GM18519 (cell line): ENCODE measurements around the gene GJD4.

ENCODE experiments used
- ATAC-seq: cut with Tn5 transposase; IDR thresholded peaks from one replicate; pipeline ENCODE4 v1.9.1; 2021; ENCODE audit warnings: mild to moderate bottlenecking, moderate library complexity; ENCODE audit not compliant: unreplicated experiment, low FRiP score

GJD4 gene

DNA sequence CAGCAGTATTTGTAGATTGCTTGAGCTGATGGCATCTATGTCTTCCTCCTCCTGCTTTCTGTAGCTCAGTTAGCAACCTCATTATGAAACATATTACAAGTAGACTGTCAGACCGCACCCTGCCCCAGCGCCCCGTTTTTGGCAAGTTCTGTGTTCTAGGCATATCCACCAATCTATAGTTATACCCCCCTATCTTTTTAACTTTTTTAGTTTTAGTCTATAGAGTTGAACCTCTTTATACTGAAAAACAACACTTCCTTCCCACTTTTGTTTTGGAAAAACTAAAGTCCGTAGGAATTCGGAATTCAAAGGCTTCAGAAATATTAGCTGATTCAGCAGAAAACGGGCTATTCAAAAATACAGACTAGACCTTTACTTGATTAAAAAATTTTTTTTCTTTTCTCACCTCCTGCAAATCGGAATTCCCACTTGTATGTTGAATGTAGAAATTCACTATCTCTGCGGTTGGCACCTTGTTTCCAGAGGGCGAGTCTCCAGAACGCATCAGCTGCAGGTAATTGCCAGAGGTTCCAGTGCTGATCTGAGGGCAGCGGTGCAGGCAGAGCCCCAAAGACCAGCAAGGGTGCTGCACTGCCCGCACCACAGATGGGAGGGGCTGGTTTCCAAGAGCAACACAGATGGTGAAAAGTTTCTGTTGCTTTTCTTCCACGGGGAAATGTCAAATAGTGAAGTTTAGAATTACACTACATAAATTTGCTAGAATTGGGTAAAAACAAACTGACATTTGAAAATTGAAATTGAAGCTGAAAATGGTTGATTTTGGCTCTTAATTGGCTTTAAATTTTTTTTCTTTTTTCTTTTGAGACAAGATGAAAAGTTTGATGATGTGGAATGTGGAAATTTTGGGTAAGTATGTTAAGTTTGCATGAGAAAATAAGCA is 39.2 kb downstream of the GJD4 start:
- ATAC-seq, result no peak

- no peak for ATAC-seq
These were observed 45.8 kb downstream of the GJD4 start for GRCh38 chr10:35650894-35651293.

- ATAC-seq, result no peak
These were observed 47.7 kb downstream of the GJD4 start for GRCh38 chr10:35652824-35653223.

DNA sequence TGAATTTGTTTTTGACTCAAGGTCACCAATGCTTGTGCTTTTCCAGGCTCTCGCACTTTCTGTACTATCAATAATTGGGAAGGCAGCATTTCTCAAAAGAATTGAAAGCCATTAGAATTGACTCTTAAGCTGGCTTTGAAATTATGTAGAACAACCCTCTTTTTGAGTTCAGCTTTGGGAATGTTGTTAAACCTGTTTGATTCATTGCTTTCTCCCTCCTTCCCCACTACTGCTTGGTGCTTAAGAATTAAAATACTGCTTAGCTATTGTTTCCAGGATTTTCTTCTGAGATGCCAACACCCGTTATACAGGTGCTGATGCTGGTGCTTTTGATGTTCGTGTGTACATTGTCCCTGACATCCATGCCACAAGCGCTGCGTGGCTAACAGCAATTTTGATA is 52.5 kb downstream of the GJD4 start:
- no peak for ATAC-seq
